ENCODE data around the gene PCDH19. TPM values are rescaled to one million over a fixed set of nuclear protein-coding genes. Genes with fewer than 3 reads are reported as not detected.

Gene PCDH19
- total RNA-seq, 1 donor from 2014 or later = not detected

DNA sequence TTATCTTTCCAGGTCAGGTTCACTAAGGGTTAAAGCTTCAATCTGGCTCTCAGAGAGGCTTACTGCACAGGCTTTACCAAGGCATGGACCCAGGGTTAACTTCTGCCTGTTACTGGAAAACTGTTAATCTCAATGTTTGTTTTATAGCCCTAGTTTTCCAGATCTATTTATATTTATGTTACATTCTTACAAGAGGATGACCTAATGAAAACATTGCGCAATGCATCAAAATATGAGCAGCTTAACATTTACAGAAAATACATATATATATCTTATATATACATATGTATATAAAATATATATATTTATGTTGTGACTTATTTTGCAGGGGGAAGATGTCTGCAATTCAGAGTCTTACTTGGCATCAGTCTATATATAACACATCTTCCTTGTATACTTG lies 112.3 kb downstream of the PCDH19 start:
- Mint-ChIP-seq H3K9me3 (no peaks in the 10 kb centered on the region), H3K36me3 (ENCODE audit: low read depth) (no peaks in the 10 kb centered on the region), H3K4me1 (no peaks in the 10 kb centered on the region), H3K4me3 (no peak overlapping the region), H3K27me3 (no peaks in the 10 kb centered on the region), H3K27ac (no peak overlapping the region)
- ATAC-seq (ENCODE audit: low read depth) (no peak), DNase-seq (no peak)
- TF ChIP-seq, protein P1, sequence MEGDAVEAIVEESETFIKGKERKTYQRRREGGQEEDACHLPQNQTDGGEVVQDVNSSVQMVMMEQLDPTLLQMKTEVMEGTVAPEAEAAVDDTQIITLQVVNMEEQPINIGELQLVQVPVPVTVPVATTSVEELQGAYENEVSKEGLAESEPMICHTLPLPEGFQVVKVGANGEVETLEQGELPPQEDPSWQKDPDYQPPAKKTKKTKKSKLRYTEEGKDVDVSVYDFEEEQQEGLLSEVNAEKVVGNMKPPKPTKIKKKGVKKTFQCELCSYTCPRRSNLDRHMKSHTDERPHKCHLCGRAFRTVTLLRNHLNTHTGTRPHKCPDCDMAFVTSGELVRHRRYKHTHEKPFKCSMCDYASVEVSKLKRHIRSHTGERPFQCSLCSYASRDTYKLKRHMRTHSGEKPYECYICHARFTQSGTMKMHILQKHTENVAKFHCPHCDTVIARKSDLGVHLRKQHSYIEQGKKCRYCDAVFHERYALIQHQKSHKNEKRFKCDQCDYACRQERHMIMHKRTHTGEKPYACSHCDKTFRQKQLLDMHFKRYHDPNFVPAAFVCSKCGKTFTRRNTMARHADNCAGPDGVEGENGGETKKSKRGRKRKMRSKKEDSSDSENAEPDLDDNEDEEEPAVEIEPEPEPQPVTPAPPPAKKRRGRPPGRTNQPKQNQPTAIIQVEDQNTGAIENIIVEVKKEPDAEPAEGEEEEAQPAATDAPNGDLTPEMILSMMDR (IDR thresholded peaks at IDR 0.05) = no peak
- POLR2A ChIA-PET = no interaction called here
- intact Hi-C loops (cut with micrococcal nuclease) = no loop called here
- CTCF ChIA-PET = no interaction called here

DNA sequence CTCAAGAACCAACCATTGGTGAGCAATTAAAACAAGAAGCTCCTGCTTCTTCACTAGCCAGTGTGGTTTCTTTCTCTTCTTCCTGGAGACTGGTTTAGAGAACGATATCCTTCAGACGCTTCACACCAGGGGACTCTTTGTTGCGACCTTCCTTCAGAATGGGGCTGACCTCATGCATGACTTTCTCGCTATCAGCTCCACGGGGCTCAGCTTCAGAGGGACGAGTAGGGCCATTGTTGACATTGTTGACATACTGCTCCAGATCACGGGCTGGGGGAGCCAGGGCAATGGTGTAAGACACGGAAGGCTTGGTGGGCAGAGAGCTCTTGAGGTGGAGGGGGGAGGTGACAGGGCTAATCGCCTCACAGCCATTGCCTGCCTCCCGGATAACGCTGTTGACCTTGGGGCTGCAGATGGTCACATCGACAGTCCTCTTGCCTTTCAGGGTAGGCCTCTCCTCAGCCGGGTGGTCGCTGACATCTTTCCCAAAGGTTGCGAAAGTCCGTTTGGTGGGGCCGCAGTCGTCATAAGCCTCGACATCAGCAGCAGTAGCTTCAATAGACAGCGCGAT lies 113.8 kb downstream of the PCDH19 start:
- no peak for DNase-seq
- ChIA-PET CTCF (no interaction called here), POLR2A (no interaction called here)
- Mint-ChIP-seq H3K36me3 (ENCODE audit: low read depth) (no peaks in the 10 kb centered on the region), H3K9me3 (no peaks in the 10 kb centered on the region), H3K27me3 (no peaks in the 10 kb centered on the region), H3K4me1 (no peaks in the 10 kb centered on the region), H3K4me3 (no peak overlapping the region), H3K27ac (no peak overlapping the region)
- intact Hi-C loops (cut with micrococcal nuclease) = no loop called here
- TF ChIP-seq, protein P1 (IDR thresholded peaks at IDR 0.05) = no peak
- ATAC-seq (ENCODE audit: low read depth) = no peak

DNA sequence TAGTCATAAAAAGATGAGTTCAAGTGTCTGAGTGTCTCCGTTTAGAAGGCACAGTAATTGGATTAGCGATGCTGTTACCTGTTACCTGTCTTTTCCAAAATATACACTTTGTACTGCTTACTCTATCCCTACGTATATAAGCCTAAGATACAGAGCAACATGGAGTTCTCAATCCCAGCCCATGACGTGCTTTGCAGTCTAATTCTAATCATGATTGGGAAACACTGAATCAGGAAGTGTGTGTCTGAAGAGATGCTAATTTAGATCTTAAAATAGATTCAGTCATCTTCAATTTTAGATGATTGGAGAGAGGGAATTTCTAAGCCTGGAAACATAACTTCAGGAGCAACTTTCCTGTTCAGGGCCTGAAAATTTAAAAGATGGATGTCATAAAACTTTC lies 115.1 kb downstream of the PCDH19 start:
- ATAC-seq (ENCODE audit: low read depth) = no peak
- Mint-ChIP-seq H3K27ac (no peak overlapping the region), H3K27me3 (no peaks in the 10 kb centered on the region), H3K4me1 (no peaks in the 10 kb centered on the region), H3K4me3 (no peak overlapping the region), H3K36me3 (ENCODE audit: low read depth) (no peaks in the 10 kb centered on the region), H3K9me3 (no peaks in the 10 kb centered on the region)
- TF ChIP-seq, protein P1 (IDR thresholded peaks at IDR 0.05) = no peak
- POLR2A ChIA-PET = no interaction called here
- no peak for DNase-seq
- intact Hi-C loops (cut with micrococcal nuclease) = no loop called here
- CTCF ChIA-PET = no interaction called here

- Mint-ChIP-seq H3K4me3 (no peak overlapping the region), H3K4me1 (no peaks in the 10 kb centered on the region), H3K27ac (no peak overlapping the region), H3K36me3 (ENCODE audit: low read depth) (no peaks in the 10 kb centered on the region), H3K9me3 (no peaks in the 10 kb centered on the region), H3K27me3 (no peaks in the 10 kb centered on the region)
- TF ChIP-seq, protein P1 (IDR thresholded peaks at IDR 0.05) = no peak
- ATAC-seq (ENCODE audit: low read depth) (no peak), DNase-seq (no peak)
- intact Hi-C loops (cut with micrococcal nuclease) = no loop called here
- POLR2A ChIA-PET = no interaction called here
- CTCF ChIA-PET = no interaction called here
These were observed 121.0 kb downstream of the PCDH19 start for GRCh38 chrX:100289066-100289558.

- H3K4me1 Mint-ChIP-seq = no peaks in the 10 kb centered on the region
- CTCF ChIA-PET = no interaction called here
These were observed 132.8 kb downstream of the PCDH19 start for GRCh38 chrX:100277231-100277630.

More at GRCh38 chrX:100277231-100277630, 132.8 kb downstream of the PCDH19 start:
- POLR2A ChIA-PET = no interaction called here
- ATAC-seq (ENCODE audit: low read depth) = no peak
- Mint-ChIP-seq H3K27ac (no peak overlapping the region), H3K4me3 (no peak overlapping the region), H3K36me3 (ENCODE audit: low read depth) (no peaks in the 10 kb centered on the region), H3K9me3 (peaks cover 2% of the 10 kb centered on the region), H3K27me3 (no peaks in the 10 kb centered on the region)
- DNase-seq = no peak
- TF ChIP-seq, protein P1 (IDR thresholded peaks at IDR 0.05) = no peak
- intact Hi-C loops (cut with micrococcal nuclease) = no loop called here
